DMS79 treated with DMSO at 0.1 percent for 48 hours (cell line): ENCODE results near the gene HOXA6.

Experiments
- DNase-seq: peaks from one replicate; lab custom pipeline; 2025; lab: John Stamatoyannopoulos, UW

HOXA6 gene

DNA sequence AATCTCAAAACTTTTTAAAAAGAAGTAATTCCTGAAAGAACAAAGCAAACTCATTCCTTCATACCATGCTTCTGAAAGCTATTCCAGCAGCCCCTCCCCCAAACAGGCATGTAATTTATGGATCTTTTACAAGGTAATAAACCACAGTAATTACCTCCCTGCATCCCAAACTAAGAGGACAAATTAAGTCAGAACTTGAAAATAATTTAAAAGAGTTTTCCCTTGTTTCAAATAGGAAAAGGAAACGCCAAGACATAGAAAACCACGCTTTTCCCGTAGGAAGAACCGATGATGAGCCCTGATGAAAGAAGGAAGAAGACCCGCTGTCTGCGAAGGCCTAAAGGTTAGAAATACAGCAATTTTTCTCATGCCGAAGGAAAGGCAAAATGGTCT lies 25.9 kb downstream of the HOXA6 start:
- DNase-seq: no peak

DNA sequence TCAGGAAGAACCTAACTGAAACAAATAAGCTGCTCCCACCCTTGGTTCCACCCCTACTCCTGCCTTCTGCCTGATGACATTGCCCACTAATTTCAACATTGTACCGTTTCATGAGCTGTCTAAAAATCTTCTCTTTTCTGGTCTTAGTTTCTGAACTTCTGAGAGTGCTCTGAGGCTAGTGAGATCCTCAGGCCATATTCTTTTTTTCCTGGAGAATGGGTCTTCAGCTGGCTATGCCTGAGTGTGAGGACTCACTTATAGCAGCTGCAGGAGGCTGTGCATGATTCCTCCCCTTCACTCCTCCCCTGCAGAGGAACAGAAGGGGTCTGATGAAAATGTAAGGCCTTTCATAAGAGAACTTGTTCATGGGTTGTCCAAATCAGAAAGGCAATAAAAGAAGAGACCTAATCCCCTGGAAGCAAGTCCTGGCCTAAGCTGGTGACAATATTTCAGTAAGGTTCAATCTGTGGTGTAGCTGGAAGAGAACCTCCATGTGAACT lies 28.1 kb downstream of the HOXA6 start:
- DNase-seq: no peak

DNA sequence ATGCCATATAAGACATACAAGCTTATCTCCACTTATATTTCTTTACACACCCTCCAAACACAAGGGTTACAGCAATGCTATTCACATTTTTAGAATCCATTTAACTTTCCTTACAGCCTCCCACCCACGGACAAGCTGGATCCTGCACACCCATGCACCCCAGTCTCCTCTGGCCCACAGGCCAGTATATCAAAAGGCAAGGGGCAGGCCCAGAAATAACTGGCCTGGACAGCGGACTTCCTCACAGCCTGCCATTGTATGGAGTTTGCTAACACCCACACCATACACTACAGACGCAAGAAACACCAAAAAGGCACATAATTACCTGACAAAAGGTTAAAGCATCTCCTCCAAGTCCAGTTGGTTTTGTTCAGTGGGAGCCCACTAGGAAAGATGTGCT lies 29.0 kb downstream of the HOXA6 start:
- DNase-seq: no peak

DNA sequence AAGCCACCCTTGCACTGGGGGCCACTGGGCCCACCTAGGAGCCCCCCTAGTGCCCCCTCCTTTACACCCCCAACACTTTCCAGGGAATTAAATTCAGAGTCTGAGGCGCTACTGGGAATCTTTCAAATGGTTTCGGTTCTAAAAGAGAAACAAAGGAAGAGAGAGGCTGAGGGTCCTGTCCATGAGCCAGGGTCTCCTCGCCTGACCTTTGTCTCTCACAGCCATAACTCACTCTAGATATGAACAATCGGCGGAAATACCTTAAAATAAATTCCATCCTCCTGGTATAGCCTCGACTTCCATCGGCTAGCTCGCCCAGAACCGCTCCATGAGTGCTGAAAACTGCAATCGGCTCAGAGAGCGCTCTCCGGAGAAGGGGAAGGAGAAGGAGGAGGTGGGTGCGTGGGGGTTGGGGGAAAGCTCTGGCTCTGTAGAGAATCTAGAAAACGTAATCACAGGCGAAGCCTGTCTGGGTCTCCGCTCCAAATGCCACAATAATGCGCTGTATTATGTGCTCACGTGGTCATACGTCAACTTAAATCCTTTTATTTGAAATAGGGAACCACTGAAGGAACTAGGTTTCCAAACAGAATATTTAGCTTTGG lies 29.6 kb downstream of the HOXA6 start:
- DNase-seq: no peak

DNA sequence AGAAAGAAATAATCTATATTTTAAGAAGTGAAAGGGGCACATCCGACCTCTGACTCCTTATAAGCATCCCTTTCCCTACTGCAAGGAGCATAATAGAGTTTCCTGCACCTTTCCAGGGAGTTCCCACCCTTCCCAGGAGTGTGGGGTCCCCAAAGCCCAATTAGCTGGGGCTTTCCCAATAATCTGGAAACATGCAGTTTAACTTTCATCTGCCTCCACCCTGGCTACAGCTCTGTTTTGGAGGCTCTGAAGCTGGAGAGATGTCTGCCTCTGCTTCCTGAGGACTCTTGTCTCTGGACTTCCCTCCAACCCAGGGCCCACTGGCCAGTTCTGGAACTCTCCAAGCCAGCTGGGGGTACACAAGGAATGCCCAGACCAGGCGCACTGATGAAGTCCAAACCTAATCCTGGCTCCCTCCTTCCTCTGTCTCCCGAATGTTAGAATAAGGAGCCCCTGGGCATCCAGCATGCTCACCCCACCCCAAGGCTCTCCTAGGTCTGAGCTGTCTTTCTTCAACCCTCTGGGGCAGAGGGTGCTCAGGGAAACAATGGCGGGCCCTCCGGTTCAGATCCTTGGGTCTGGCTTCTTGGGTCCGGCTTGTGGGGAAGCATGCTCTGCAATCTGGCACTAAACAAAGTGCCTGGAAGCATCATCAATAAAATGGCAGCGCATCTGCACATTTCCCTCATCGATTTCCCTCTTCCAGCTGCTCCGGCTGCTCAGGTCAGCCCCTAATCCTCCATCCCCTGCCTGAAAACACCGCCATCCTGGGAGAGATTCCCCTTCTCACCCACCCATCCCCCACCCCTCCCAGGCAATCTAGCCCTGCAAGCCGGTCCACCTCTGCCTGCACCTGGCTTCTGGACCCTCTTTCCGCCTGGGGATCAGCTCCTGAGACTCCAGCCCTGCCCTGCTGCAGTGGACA lies 30.4 kb downstream of the HOXA6 start:
- no peak for DNase-seq

DNA sequence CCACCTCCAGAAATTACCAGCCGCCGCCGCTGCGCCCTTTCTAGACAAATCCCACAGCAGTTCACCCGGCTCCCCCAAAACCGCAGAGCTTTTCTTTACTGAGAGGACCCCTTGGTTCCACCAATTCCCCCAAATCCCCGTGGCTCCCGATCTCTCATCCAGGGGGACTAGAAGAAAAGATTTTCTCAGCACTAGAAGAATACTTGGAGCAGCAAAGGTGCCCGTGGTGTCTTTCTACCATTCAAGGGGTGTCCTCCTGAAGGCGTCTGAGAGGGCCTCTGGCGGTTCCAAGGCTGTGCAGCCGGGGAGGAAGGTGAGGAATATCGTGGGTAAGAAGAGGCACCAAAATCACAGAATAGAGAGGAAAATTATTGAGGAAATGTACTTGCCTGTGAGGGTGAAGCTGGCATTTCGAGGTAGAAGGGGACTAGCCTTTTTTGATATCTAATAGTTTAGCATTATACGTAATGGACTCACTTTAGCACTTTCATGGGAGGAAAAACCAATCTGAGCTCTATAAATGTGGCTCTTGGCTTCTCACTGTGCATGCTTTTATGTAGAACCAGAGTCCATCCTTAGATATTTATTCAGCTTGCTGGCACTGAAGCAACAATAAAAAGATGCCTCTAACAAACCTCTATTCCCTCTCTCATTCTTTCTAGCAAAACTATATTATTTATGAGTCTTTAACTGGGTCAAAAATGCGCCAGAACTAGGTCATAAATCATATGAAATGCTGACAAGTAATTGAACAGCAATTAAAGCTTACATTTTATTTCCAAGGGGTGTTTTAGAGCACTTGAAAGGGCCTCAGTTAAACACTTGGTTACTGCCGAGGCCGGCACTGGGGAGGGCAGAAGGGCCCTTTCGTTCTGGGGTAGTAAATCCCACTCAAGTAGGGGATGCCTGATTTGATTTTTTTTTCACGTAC lies 31.3 kb downstream of the HOXA6 start:
- DNase-seq: peak; percentile 65

DNA sequence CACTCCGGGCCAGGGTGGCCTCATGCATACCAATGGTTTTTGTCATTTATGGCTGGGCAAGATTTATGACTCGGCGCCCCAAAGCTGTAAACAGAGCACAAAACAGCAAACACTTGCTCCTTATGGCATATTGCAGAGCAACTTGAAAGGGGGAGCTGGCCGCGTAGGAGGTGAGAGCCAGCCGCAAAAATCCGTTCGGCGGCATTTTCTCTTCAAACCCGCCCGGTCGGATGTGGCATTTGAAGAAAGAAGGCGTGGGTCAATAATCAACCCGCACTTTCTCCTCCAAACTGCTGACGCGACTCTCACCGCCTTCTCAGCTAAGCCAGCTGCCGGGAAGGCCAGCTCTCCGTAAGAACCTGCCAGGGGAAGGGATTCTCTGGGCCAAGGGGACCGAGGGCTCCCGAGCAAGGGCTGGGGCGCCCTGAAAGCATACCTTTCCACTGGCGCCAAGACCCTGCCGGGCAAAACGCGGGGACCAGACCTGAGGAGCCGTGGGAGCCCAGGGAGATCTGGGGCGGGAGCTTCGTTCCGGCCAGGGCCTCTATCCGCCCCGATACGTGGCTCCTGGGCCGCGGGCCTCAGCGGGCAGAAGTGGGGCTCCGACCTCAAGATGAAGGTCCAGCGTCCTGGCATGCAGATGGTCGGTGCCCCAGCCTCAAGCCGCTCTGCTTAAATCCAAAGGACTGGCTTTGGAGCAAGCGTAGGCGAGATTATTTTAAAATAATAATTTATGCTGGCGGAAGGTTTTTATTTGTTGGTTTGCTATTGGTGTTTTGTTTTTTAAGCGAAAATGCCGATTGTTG lies 32.1 kb downstream of the HOXA6 start:
- no peak for DNase-seq

DNA sequence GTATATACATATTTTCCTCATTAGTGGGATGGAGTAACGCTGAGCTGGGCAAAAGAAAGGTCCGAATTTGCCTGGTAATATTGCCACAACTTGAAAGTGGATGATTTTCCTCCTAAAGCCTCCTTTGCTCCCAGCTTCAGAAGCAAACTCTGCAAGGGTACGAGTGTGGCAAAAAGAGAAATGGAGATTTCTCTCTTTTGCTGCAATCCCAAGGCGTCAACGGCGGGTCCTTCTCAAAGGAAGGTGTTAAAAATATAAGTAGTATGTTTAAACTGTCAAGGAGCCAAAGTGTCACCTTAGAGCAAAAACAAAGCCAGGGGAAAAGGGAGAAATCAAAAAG lies 32.7 kb downstream of the HOXA6 start:
- DNase-seq: no peak

DNA sequence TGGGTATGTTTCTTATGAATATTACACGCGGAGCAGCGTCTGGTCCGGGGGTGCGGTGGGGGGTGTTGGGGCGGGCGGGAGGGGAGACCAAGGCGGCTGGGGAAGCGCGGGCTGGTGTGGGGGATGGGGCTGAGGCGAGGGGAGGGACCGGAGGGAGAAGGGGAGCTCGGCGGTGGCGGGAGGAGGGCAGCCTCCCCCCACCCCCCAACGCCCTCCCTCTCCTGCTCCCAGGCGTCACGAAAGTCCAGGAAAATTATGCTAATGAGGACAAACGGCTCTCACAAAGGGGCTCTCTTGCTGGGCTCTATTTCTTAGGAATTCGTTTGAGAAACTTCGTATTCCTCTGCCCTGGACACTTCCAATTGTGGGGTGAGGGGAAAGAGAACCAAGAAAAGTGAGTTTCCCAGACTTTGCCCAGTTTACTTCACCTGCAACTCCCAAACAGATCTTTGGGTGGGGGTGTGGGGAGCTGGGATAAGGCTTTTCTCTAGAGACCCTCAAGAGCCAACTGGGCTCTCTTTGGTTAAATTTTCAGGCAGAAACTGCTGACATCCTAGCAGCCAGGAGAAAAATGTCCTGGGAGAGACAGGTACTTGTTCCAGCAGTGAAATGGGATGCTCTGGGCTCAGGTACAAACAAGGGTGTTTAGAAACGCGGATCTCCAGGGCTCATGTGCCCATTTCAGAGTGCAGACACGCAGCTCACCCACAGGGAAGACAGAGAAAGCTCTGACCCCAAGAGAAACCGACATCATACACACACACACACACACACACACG lies 33.4 kb downstream of the HOXA6 start:
- no peak for DNase-seq

DNA sequence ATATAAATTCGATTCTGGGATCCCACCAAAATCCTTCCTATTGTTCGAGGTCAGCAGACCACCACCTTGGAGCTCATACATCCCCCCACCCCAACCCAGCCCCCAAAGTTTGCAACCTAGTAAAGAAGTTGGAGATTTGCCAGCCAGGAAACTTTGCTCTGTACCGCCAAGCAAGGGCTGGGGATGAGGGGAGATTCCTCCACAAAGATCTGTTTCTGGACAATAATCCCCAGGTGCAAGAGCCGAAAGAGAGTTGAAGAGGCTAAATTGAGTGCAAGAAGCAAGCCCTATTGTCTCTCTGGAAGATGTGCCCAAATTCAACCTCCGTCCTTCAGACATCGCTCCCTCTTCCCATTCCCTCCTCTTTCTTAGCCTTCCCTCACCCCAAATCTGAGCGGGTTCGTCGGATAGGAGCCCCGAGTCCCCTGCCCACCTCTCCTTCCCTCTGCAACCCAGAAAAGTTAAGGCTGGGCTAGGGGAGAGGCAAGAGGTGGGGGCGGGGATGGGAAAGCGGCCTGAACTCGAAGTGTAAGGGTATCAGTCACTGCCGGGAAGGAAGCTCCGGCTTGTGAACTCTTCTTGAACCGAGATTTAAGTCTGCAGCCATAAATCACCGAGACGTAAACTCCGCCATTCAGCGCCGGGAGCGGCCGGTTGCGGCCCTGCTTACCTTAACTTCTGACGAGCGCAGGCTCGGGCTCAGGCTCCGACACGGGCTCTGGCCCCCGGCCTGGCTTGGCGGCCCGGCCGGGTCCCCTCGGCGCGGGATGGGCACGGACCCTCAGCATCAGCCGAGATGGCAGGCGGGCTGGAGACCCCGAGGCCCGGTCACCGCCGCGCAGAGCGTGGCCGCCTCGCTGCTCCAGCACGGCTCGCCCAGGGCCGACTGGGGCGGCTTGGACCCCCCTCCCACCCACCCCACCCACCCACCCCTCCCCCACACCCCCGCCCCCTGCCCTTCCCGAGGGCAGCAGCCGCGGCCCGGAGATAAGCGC lies 34.3 kb downstream of the HOXA6 start:
- DNase-seq: no peak

DNA sequence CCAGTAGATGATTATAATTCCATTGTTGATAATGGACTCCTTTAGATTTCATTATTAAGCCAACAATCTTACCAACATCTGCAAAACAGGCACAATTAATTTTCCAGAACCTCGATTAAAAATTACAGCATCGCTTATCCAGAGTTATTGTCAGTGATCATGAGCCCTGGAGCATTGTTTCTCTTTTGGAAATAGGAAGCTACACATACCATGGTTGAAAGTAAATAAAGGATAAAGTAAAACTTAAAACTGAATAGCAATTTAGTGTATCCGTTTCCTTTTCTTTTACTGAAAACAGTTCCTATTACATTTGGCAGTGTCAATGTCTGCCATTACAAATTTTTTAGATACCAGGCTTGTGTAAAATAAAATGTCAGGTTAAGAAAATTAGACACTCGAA lies 35.2 kb downstream of the HOXA6 start:
- no peak for DNase-seq

DNA sequence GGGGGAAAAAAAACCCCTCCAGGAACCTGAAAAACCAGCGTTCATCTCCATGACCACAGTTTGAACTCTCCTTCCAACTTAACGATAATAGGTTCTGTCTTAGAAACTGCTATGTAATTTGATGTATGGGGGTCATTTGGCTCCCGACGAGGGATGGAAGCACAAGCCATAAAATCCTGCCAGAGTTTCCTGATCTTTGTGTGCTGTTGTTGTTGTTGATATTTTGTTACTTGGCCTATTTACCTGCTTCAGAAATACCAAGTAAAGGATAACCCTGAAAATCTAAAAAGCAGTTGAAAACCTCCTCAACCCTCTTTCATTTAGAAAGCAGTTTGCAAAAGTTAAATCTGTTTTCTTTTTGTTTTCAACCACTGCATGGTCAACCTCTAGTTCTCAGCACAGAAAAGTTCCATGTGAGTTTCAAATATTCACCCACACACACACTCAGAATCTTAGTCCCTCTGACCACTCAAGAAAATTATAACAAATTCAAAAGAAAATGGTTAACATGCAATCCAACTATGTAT lies 35.8 kb downstream of the HOXA6 start:
- DNase-seq: no peak

DNA sequence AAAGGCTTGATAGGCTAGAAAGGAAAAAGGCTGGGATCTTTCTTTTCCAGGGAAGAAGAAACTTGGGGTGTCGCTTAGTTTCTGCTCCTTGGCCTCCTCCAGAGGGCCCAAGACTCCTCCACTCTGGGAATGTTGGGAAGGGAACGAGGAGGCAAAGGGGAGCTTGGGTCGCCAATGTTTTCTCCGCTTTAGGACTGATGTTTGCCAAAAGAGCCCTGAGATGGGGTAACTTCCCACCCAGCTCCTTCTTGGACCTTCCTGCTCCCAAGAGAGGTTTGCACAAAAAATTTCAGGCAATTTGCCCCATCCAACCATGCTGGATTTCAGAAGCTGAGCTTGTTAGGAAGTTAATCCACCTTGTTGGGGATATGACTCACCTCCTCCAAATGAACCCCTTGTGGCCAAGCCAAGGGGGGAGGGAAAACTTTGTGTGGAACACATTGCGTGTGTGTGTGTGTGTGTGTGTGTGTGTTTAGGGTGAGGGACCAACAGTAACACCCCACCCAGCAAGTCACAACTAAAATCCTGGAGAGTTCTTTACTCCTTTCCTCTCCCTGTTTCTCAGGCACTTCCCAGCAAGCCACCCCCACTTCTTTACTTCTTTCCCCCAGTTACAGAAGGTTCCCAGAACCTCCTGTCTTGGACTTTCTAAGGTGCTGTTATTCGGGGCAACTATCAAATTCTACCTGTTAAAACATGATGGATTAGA lies 36.4 kb downstream of the HOXA6 start:
- no peak for DNase-seq

DNA sequence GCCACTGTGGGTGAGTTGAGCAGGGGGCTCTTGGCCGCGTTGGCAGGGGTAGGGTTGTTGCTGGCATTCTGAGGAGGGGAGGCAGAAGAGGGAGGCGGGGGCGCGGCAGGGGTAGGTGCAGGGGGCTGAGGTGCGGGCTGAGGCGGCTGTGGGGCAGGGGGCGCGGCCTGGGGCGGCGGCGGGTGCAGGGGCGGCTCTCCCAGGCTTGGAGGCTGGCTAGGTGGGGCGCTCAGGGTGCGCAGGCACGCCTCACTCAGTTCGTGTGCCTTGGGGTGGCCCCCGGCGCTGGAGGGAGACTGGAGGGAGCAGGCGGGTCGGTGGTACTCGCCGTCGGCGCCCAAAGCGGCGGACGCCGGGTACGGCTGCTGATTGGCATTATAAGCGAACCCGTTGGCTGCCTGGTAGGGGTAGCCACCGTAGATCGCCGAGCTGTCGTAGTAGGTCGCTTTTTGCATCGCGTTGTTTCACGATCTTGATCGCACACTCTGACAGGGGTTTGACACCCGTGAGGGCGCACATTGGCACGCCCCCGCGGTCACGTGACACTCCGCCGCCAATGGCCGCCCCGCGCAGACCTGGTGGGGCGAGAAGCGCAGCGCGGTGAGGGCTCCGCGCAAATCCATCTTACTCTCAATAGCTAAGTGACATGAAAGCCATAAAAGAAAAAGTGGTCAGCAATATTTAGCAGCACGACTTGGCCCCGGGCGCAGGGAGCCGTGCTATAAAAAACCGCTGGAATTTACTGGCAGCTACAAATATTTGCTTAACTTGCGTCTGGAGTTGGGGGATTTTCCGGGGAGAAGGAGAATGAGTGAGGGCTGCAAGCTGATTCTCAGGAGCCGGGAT lies 37.2 kb downstream of the HOXA6 start:
- DNase-seq: no peak

DNA sequence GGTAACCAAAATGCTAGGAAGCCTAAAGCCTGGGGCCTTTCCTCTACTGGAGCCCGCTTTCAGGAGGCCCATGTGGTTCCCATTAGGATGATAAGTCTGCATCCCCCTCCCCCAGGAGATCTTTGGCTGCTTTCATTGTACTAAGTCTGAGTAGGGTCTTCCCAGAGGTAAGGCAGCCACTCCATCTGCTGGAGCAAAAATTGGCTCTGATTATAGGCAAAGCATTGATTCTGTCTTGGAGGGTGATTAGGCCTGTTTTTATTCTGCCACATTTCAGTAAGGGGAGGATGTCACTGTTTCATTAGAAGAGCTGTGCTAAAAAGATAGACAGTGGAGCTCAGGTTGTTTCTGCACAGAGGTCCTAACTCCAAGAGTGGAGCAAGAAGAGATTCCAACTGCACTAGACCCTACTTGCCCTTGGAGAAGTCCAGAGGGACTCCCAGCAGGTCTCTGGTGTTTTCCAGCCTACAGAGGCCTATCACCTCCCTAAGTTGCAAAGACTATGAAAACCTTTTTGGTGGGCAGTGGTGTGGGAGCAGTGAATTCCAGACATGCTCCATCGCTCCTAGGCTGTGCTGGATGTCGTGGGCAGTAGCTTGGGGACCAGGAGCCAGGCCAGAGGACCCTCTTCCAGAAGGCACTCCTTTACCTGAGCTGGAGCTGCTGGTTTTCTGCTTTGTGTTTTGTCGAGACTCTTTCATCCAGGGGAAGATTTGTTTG lies 37.9 kb downstream of the HOXA6 start:
- no peak for DNase-seq

DNA sequence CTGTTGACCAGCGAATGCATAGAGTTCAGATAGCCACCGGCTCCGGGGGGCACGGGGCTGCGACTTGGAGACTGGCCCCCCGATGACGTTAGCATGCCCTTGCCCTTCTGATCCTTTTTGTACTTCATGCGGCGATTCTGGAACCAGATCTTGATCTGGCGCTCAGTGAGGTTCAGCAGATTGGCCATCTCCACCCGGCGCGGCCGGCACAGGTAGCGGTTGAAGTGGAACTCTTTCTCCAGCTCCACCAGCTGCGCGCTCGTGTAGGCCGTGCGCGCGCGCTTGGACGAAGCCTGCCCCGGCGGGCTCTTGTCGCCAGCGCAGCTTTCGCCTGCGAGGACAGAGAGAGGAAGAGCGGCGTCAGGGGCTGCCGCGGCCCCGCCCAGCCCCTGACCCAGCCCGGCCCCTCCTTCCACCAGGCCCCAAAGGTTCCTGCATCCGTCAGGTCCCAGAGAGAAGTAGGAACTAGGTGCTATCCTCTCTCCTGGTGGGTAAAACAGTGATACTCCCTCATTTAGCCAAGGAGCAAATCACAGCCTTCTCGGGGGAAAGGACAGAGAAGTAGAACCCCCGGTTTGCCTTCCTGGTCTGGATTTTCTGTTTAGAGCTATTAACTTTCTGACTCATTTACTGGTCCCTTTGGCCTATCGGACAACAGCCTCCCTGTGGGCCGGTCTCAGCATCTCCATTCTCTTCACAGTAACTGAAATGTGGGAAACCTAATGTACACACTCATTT lies 39.0 kb downstream of the HOXA6 start:
- no peak for DNase-seq
